Fibroblast of skin of left quadriceps (primary cell): ENCODE data around the gene IL22RA2.

ENCODE experiments used
- DNase-seq, 2 experiments: peaks; one replicate each; pipeline ENCODE4 v3.0.0-alpha.2; 2013; ENCODE audit warnings: low read depth in 2 of 2

Gene IL22RA2

DNA sequence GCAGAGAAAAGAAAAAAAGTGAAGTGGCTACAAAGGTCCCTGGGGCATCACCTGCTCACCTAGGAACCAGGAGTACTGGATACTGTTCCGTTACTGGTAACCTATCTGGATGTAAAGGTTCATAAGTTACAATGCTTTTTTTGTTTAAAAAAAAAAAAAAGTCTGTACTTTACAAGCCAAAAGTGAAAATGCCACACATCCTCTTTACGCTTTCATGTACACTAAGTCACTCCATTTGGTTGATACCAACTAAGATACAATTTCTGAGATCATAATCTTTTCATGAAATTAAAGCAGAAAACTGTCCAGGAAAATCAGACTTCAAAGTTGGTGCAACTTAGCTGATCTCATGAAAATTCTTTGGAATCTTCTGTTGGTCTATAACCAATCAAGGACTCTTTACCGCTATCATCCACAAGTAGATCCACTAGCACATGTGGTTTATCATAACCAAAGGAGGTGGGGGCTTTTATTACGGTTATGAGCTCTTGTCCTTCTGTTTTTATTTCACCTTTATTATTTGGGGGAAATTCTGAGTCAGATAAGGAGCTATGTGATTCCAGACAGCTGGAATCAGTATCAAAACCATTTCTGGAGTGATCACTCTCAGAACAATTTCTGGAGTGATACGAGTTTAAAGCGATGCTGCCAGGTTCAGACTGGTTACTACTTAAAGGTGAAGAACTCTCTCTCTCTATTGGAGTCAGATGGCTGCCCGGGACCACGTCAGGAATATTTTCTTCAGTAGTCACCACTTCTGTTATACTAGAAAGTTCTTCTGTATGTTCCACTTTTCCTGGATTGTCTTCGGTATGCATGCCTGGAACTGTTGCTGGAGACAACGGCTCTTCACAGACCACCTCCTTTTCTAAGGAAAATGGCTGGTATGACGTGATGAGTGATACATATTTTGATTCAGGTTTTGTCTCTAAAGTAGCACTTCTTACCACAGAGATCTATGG, 24.5 kb upstream of the IL22RA2 start:
- no peak for DNase-seq

DNA sequence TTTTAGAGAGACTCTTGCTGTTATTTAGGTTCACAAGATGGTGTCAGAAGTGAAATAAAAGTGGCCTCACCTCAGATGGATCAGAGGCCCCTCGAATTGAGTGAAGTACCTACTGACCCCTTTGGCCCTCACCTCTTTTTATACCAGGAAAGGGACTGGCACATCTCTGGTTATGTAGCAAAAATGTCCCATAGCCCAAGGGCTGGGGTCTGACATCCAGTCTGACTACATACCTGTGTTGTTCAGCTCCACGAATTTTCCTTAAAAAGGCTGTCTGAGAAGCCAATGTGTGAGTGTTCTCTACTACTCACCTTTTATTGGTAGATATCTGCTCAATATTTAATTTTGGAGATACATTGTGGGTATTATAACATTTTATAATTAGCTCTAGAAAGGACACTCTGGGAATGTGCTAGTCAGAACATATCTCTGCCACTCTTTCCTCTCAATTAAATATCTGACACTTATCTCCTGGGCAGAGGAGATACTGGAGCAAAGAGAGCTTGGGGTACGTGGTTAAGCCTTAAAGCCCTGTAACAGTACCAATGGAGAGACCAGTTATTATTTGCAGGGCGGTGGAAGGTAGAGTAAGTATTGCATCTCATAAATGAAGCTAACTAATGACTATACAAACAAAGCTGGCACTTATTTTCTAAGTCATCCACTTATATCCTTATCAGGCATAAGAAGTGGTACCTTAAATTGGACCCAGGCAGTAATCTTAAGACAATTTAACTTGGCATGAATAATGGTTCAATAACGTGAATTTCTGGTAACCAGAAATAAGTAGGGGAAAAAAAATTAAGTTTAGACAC, 20.0 kb upstream of the IL22RA2 start:
- DNase-seq = no peak

DNA sequence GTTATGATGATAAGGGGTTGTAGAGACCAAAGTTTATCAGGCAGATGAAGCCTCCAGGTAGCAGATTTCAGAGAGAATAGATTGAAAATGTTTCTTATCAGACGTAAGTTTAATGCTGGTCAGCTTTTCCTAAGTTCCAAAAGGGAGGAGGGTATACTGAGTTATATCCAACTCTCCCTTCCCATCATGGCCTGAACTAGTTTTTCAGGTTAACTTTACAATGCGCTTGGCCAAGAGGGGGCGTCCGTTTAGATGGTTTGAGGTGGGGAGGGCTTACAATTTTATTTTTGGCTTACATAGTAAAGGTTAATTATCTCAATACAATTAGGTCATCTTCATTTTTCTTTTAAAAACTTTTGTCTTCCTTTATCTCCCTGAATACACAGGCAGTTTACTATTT, 19.4 kb upstream of the IL22RA2 start:
- no peak for DNase-seq

DNA sequence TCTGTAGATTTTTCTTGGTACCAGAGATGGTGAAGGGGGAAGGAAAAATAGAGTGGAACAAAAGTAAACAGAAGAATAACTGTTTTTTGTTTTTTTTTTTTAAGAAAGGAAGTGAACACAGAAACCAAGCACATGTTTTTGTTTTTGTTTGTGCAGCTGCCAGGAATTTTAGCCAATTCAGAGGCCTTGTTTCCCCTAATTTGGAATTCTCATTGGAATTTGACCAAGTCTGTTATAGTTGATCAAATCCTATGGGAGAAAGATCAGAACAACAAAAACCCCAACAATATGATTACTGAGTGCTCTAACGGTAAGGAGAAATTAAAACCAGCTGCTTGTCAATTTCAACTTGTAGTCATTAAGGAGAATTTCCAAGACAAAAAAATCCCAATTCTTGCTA, 18.2 kb upstream of the IL22RA2 start:
- no peak for DNase-seq

DNA sequence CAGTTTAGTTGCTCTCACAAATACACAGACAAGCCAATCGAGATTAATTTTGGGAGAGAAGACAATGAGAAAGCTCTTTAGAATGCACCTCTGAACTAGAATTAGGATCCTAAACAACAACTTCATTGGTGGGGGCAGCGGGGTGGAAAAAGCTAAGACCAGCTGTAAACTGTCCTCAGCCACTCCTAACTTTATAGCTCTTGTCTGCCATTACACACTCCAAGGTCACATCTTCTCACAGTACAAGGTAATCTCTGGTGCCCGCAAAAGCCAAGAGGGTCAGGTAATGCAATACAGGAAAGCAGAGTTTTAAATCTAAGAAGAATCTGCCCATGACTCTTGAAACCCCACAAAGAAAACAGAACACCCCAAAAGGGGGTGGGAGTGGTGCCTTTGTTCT, 17.8 kb upstream of the IL22RA2 start:
- DNase-seq = no peak

DNA sequence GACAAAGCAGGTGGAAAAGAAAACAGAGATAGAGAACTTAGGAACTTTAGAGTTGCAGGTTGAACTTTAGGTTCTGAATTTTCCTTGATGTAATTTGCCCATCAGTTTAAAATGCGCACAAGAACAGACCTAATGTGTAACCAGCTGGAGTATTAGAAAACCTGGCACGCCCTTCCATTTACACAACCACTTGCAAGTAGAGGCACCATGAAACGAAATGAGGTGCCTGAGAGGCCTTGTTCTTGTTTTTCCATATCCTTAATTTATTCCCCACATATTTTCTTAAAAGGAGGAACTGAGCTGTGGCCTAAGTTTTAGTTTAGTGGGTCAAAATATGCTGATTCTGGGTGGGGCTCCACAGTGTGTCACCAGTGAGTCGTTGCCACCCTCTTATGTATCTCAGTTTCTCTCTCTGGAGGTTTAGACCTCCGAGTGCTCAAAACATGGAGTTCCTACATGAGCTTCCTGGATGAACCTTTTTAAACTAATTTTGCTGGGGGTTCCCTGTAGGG, 17.2 kb upstream of the IL22RA2 start:
- DNase-seq = no peak

DNA sequence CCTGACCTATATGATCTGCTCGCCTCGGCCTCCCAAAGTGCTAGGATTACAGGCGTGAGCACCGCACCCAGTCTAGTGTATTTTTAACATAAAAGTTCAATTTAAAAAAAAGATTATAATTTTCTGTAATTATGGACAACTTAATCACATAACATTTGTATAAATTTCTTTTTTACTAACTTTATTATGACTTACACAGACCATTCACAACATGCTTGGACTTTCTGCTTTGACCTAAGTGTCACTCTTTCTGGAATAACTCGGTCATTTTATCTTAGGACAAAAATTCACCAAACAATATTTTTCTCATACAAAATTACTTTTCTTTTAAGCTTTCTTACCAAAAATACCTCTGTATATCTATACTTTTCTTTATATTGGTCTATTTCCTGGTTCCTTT, 15.4 kb upstream of the IL22RA2 start:
- DNase-seq = no peak

DNA sequence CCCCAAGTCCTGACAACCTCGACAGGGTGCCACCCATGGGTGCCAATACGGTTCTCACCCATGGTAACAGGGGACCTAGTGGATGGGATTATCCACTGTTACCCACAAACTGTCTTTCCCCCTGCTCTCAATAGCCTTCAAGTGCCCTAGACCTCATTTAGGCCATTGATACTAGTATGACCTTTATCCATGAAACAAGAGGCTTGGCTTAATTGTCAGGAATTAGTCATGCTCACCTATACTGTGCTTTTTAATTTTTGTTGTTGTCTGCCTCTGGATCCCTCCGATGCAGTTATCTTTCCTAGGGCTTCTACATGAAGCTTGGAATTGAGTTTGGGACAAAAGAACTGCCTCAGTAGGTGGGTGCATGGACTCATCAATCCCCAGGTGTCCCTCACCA, 11.8 kb upstream of the IL22RA2 start:
- no peak for DNase-seq

DNA sequence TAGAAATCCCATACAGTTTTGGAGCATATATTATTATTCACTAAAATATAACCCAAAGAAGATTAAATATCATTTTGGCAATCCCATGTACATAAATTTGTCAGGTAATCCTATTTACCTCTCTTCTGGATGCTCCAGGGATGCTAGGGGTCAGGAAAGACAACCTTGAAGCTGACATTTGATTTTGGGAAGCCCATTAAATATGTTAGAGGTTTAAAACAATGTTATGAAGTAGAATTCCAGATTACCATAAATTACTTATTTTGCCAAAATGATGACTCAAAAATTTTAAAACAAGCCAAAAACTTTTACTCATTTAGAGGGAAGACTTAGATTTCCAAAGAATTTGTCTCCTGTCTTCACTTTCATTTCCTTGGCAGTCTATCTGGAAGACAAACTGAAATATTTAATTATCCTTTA, 9.2 kb upstream of the IL22RA2 start:
- DNase-seq = no peak

DNA sequence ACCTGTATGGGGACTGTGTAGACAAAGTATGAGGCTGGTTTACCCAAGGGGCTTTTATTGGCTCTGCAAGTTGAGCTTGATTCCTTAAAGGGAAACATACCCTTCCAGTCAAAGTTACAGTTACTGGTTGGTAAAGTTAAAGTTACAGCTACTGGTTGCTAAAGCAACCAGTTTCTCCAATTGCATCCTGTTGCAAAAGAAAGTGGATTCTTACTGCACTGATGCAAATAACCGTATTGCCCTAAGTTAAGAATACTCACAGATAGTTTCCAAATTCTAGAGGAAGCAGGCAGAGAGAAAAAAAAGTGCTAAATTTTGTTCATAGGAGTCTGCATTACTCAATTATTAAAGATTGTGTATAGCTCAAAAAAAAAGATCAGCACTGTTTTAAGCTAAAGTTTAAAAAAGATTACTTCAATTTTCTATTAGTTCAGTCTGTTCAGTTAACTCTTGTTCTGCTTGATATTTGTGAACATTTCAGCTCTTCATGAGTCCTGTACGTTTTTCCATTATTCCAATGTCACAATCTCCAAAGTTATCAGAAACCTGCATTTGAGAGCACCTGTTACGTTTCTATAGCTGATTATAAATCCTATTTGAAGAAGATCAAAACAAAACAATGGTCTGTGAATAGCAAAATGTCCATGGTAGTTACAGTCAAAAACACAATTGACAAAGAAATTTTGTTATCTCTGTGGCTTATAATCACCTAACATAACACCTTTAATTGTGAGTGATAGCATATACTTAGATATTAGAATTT, 8.6 kb upstream of the IL22RA2 start:
- no peak for DNase-seq

DNA sequence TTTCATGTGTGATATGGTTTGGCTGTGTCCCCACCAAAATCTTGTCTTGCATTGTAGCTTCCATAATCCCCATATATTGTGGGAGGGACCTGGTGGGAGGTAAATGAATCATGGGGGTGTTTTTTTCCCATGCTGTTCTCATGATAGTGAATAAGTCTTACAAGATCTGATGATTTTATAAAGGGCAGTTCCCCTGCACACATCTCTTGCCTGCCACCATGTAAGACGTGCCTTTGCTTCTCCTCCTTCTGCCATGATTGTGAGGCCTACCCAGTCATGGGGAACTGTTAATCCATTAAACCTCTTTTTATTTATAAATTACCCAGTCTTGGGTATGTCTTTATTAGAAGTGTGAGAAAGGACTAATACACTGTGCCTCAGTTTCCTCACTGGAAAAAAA, 4.2 kb upstream of the IL22RA2 start:
- DNase-seq = no peak

DNA sequence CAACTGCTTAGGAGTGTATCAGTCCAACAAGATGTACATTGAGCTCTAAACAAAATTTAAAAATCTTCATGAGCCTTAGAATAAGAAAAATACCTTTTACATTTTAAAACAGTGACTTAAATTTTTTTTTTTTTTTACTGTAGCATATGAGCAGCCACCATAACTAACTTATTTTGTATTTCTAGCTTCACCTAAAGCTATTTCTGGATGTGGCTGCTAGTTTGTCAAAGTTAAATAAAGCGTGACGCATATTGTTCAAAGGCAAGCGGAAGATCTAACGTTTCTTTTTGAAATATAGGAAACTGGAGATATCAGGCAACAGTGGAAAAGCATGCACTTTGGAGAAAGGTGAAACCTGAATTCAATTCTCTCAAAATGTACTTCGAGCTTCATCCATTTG, 3.3 kb upstream of the IL22RA2 start:
- DNase-seq = no peak

DNA sequence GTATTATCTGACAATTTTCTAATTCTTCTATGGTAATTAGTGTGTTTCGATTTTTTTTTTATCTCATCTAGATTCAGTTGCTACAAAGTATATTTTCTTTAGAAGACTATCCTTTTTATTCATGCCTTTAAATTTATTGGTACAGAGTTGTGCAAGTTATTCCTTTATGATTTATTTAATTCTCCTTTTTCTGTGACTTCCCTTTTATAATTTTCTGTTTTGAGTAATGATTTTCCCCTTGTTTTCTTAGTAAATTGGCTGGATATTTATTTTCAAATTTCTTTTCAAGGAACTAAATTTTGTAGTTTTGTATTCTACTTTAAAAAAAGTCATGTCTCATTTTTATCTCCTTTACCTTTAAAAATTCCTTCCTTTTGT, 2.4 kb upstream of the IL22RA2 start:
- DNase-seq = no peak

DNA sequence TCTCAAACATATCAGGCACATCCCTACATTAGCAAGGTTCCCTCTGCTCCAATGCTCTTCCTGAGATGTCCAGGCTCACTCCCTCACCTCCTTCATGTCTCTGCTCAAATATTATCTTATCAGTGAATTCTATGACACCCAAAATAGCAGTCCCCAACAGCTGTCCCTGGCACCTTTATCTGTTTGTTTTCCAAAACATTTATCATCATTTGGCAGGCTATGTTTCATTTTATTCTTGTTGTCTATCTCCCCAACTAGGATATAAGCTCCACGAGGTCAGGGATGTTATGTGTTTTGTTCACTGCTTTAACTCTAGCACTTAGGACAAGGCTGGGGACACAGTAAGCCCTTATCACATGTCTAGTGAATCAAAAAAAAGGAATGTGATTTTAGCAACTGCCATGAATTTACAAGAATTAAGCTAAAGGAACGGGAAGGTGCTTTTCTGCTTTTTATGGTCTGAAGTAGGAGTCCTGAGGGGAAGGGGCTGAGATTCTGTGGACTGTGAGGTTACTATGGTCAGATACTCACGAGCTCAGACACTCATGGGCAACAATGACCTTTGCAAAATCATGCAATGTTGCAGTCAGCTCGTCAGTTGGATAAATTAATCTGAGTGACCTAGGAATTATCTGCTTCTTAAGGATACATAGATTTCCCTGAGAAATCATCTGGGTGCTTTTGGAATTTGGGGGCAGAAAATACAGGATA, 1.9 kb upstream of the IL22RA2 start:
- no peak for DNase-seq

DNA sequence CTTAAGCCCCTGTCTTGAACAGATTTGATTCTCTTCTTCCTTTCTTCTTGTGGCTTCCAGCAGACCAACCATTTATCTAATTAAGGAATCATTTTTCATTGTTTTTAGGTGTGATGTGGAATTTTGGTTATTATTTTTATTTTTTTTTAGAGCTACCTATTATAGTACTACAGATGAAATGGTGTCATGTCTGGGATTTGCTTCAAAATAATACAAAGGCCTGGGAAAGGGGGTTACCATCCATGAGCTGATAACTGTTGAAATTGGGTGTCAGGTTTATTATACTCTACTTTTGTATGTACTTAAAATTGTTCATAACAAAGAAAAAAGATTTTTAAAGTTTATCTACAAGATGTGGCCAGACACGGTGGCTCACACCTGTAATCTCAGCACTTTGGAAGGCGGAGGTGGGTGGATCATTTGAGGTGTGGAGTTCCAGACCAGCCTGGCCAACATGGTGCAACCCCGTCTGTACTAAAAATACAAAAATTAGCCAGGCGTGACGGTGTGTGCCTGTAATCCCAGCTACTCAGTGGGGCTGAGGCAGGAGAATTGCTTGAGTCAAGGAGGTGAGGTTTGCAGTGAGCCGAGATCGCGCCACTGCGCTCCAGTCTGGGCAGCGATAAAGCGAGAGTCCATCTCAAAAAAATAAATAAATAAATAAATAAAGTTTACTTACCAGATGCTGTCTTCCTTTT, 561 bp downstream of the IL22RA2 start:
- DNase-seq = no peak

DNA sequence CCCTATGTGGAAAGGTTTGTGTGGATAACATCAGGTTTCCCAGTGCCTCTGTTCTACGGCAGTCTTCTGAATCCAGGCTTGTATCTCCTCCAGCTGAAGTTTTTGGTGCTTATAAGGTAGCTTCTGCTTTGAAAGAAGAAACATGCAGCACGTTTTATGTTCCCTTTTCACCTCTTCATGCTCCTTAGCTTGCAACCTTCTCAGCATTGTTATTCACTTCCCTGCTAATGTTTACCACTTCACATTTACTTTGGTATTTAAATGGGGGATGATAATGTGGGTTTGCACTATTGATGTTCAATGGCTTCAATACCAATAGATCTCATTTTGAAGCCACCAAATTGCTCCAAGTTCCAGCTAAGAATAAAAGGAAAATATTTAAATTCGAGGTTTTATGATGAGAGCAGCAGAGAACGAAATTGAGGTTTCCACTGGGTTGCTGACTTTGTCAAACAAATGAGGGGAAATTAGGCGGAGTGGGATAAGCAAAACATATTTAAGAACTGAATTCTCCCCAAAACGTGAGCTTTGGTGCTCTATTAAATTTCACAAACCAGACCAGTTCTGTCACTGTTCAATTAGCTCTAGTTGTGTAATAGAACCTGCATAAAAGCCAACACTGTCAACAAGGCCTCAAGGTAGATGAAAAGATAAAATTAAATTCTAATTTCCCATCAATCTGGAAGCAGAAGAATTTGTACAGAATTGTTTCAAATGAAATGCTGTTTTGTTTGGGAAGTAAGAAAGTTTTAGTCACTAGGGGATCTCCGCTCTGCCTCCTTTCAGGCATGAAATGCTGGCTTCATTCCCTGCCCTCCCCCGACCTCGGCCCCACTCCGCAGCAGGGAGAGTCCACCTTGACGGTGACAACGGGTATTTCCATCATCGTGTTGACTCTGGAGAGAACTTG, 1.4 kb downstream of the IL22RA2 start:
- DNase-seq = no peak

DNA sequence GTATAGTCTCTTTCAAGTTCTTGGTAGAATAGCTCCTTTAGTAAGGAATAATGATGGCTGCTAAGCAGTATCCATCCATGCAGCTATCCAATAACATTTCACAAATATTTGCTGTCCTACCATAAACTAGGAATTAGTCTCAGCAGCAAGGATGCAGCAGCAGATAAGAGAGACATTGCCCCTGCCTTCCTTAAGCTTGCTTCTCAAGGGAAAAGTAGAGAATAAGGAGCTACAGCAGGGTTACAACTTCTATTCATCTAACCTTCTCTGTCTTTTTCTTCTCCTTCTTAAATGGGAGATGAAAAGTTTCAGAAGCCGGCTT, 2.4 kb downstream of the IL22RA2 start:
- no peak for DNase-seq

DNA sequence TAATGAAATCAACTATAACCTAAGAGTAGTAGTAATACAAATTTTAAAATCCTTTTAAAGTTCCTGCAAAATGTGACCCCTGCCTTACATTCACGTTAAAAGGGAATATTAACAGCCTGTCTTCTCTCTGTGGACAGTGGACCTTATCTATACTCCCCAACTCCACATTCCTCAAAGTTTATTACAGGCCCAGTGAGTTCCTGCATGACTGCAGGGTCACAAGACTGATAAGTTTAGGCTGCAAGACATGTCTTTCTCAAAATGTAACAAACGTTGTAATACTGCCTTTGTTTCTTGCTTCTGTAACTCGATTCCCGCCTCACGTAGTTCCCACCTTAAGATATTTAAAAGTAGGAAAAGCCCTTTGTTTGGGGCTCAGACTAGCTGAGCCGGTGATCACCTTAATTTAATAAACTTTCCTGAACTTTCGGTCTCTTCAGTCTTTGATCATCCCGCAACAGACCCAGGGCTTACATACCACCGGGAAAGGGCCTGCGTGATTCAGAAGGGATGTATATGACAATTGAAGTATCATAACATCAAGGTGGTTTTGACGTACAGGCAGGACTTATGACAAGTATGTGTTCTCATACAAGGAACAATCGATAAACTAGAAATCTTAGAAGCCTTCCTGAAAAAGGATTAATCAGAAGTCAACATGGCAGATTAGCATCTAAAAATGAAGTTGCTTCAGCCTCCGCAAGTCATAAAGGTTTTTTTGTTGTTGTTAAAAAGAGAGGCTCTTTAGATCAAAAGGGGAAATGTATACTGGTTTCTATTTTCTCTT, 3.0 kb downstream of the IL22RA2 start:
- DNase-seq = no peak
